ENCODE results near the gene BICDL2. TPM values are rescaled to one million over a fixed set of nuclear protein-coding genes. Genes with fewer than 3 reads are reported as not detected.

Gene BICDL2
- total and polyA plus RNA-seq, 9 of the 15 experiments (the other 6 are each of a cell fraction or from before 2014, with no cell fraction given) = 0.09 to 0.28 (median 0.09) TPM; not detected in 6

- TF ChIP-seq FOXJ2 (tag; IDR thresholded peaks at IDR 0.05) (no peak), CHD7 (IDR thresholded peaks at IDR 0.05; ENCODE audit: low read depth, low read length) (no peak), TEAD4 (IDR thresholded peaks at IDR 0.05; ENCODE audit: low read length) (peak; percentile 7; the same call in 1 of the 2 replicates), TEAD4 (CRISPR knock-in tag; IDR thresholded peaks at IDR 0.05; ENCODE audit: borderline replicate concordance) (no peak), MIER1 (IDR thresholded peaks at IDR 0.05; ENCODE audit: low read depth) (0 out of 2 replicates have a peak, but pooled peaks have one; percentile 52), ILK (tag; IDR thresholded peaks at IDR 0.05; ENCODE audit: borderline replicate concordance, low read depth) (no peak), PRDM10 (IDR thresholded peaks at IDR 0.05; ENCODE audit: partially characterized antibody) (no peak), ZNF354B (CRISPR knock-in tag; IDR thresholded peaks at IDR 0.05) (no peak), BCL6 (CRISPR knock-in tag; IDR thresholded peaks at IDR 0.05) (no peak), PHF20 (IDR thresholded peaks at IDR 0.05; ENCODE audit: partially characterized antibody) (peak; percentile 25), THRA (IDR thresholded peaks at IDR 0.05) (no peak)
Measured at GRCh38 chr16:3023669-3024478, 12.9 kb downstream of the BICDL2 start, which contains the start of the genes HCFC1R1 and THOC6 (continued).

Data from K562 (cell line).